HepG2 (cell line): ENCODE measurements around the gene CAMSAP1. TPM values are rescaled to one million over a fixed set of nuclear protein-coding genes. Genes with fewer than 3 reads are reported as not detected.

Experiments
- CAMTA2 ChIP-seq: sonication (generic); formaldehyde crosslinking; IDR thresholded peaks from 2 replicates; pipeline ENCODE4 v1.4.0; 2020; ENCODE audit warnings: mild to moderate bottlenecking, missing genetic modification reagents, borderline replicate concordance
- GATA4 ChIP-seq: sonication (generic); IDR thresholded peaks from 2 replicates; pipeline ENCODE4 v1.6.1; 2016; ENCODE audit warnings: antibody characterized with exemption, low read depth, borderline replicate concordance
- NFATC3 ChIP-seq: sonication (generic); formaldehyde crosslinking; IDR thresholded peaks from 2 replicates; pipeline ENCODE4 v1.5.1; 2020; ENCODE audit warnings: mild to moderate bottlenecking, missing genetic modification reagents
- RAD21 ChIP-seq: fragments of 450-650 bp; formaldehyde crosslinking; IDR thresholded peaks from 2 replicates; pipeline ENCODE4 v1.5.0; 2020; ENCODE audit warnings: mild to moderate bottlenecking
- XBP1 ChIP-seq: sonication (generic); formaldehyde crosslinking; IDR thresholded peaks from 2 replicates; pipeline ENCODE4 v1.5.0; 2020; ENCODE audit warnings: missing genetic modification reagents
- ZBTB14 ChIP-seq: sonication (generic); formaldehyde crosslinking; IDR thresholded peaks from 2 replicates; pipeline ENCODE4 v1.4.0; 2020; ENCODE audit warnings: missing genetic modification reagents
- ZBTB4 ChIP-seq: sonication (generic); formaldehyde crosslinking; IDR thresholded peaks from 2 replicates; pipeline ENCODE4 v1.4.0; 2020; ENCODE audit warnings: missing genetic modification reagents, mild to moderate bottlenecking, borderline replicate concordance
- ZGPAT ChIP-seq: IDR thresholded peaks from 2 replicates; pipeline ENCODE4 v1.6.1; 2016; ENCODE audit warnings: mild to moderate bottlenecking
- ZNF362 ChIP-seq: sonication (generic); formaldehyde crosslinking; IDR thresholded peaks from 2 replicates; pipeline ENCODE4 v1.4.0; 2020; ENCODE audit warnings: missing genetic modification reagents, mild to moderate bottlenecking, borderline replicate concordance
- ZNF530 ChIP-seq: sonication (generic); formaldehyde crosslinking; IDR thresholded peaks from 2 replicates; pipeline ENCODE4 v1.5.0; 2020; ENCODE audit warnings: low read depth, mild to moderate bottlenecking, missing genetic modification reagents
- ZNF563 ChIP-seq: sonication (generic); formaldehyde crosslinking; IDR thresholded peaks from 2 replicates; pipeline ENCODE4 v1.8.0; 2022; ENCODE audit warnings: mild to moderate bottlenecking, moderate library complexity, missing genetic modification reagents
- polyA plus RNA-seq, 8 experiments: library from polyadenylated mRNA; depleted of rRNA in 3 of 8; stranded (reverse) in 7 of 8; unstranded in 1 of 8; fragments of >200 nt; fragmentation: Illumina TruSeq in 4 of 8; extraction: Trizol in 4 of 8; gene quantifications; 2 replicates each; pipeline versions ENCODE4 v1.2.1 to v1.2.3, GENCODE V29; 2011 to 2016; ENCODE audit warnings: low read depth in 4 of 8, missing spikeins in 1 of 8, mixed read lengths in 1 of 8; ENCODE audit not compliant: insufficient read depth in 1 of 8
- total RNA-seq, 5 experiments: library from RNA; depleted of rRNA; stranded (reverse); fragments of >200 nt; fragmentation: Illumina TruSeq; extraction: Trizol; gene quantifications; 2 replicates each; pipeline ENCODE4 v1.2.3, GENCODE V29; 2016; ENCODE audit warnings: low read depth in 1 of 5

CAMSAP1 gene
- total and polyA plus RNA-seq, 2 of the 13 experiments (the other 11 are each of a cell fraction or from before 2014, with no cell fraction given): 3.8 to 12.4 TPM

- TF ChIP-seq RAD21 (CRISPR knock-in tag): no peak
- TF ChIP-seq NFATC3 (CRISPR knock-in tag): no peak
- no peak for TF ChIP-seq XBP1 (CRISPR knock-in tag)
- TF ChIP-seq ZNF530 (CRISPR knock-in tag): no peak
- no peak for TF ChIP-seq CAMTA2
- TF ChIP-seq ZBTB14 (CRISPR knock-in tag): no peak
- no peak for TF ChIP-seq GATA4
- TF ChIP-seq ZNF362: no peak
- TF ChIP-seq ZNF563 (CRISPR knock-in tag): no peak
- no peak for TF ChIP-seq ZGPAT (CRISPR knock-in tag)
- no peak for TF ChIP-seq ZBTB4 (CRISPR knock-in tag)
Measured at GRCh38 chr9:135798263-135798585, 109.1 kb downstream of the CAMSAP1 start (continued).
